NCI-H748 treated with DMSO at 0.1 percent for 48 hours (cell line): Measurements from ENCODE around the gene ARG2.
A peak's percentile ranks its signal among the peaks of the same experiment; 100 is the strongest.

Experiments
- DNase-seq: peaks from one replicate; lab custom pipeline; 2025; lab: John Stamatoyannopoulos, UW

The ARG2 gene

DNA sequence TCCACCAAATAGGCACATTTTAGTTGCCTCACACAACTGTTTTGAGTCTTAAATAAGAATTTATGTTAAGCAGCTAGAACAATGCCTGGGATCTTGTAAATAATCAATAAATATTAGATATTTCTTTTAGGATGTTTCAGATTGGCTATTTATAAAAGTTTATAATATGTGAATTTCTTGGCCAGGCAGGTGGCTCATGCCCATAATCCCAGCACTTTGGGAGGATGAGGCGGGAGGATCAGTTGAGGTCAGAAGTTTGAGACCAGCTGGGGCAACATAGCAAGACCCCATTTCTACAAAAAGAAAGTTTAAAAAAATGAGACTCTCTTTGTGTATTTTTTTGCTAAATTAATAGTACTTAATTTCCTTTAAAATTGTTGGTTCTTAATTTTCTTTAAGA, 21.8 kb downstream of the ARG2 start:
- DNase-seq = no peak

- DNase-seq = no peak
These were observed 22.4 kb downstream of the ARG2 start for GRCh38 chr14:67641902-67642749.

DNA sequence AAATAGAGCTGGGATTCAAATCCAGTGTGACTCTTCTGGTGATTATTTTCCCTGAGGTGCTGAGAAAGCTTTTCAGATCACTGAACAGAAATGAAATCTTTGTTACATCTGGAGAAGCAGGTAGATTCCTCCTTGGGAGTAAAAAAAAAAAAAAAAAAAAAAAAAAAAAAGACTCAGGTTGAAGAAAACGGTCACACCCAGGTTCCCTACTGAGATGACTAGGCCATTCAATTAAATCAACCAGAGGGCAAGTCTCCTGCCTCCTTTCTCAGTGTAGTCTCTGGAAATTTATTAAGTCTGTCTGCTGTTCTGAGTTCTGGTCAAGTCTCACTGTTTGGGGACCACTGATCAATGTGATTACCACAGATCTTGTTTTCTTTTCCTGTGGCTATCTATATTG, 24.0 kb downstream of the ARG2 start:
- no peak for DNase-seq

- no peak for DNase-seq
These were observed 24.7 kb downstream of the ARG2 start for GRCh38 chr14:67644428-67644827.

- no peak for DNase-seq
These were observed 25.7 kb downstream of the ARG2 start for GRCh38 chr14:67645414-67645813.

DNA sequence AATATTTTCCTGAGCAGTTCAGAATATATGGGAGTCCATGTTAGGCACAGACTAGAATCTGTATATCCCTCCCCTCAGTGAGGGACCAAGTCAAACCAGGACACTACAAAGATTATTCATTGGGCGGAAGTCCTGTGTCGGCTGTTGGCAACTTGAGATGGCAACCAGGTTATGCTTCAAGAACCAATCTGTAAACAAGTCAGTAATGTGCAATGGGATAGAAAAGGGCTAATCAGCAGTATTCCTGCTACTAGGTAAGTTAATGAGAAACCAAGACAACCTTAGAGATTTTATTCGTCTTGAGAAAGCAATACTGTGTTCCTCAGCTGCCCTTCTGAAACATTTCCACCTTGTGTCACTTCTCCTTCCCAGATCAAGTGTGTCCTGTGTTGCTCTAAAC, 26.4 kb downstream of the ARG2 start:
- no peak for DNase-seq

- DNase-seq = no peak
These were observed 30.4 kb downstream of the ARG2 start for GRCh38 chr14:67650151-67650550.

DNA sequence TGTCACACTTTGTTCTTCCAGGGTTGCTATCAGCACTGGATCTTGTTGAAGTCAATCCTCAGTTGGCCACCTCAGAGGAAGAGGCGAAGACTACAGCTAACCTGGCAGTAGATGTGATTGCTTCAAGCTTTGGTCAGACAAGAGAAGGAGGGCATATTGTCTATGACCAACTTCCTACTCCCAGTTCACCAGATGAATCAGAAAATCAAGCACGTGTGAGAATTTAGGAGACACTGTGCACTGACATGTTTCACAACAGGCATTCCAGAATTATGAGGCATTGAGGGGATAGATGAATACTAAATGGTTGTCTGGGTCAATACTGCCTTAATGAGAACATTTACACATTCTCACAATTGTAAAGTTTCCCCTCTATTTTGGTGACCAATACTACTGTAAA, 31.0 kb downstream of the ARG2 start:
- no peak for DNase-seq

DNA sequence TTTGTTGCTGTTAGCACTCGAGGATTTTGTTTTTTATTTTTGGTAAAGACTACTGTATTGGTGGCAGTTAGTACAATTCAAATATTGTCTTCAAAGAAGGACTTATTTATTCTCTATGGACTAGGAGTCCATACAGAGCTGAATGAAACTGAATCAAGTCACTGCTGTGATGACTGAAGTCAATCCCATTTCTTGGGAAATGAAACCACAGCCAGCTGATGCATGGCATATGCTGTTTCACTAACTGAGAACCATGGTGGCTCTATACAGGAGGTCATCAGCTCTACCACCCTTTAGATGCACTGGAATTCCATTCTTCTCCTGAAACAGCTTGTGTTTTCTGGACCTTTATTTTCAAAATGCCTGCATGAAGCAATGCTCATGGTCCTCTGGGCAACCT, 32.5 kb downstream of the ARG2 start:
- DNase-seq = no peak

DNA sequence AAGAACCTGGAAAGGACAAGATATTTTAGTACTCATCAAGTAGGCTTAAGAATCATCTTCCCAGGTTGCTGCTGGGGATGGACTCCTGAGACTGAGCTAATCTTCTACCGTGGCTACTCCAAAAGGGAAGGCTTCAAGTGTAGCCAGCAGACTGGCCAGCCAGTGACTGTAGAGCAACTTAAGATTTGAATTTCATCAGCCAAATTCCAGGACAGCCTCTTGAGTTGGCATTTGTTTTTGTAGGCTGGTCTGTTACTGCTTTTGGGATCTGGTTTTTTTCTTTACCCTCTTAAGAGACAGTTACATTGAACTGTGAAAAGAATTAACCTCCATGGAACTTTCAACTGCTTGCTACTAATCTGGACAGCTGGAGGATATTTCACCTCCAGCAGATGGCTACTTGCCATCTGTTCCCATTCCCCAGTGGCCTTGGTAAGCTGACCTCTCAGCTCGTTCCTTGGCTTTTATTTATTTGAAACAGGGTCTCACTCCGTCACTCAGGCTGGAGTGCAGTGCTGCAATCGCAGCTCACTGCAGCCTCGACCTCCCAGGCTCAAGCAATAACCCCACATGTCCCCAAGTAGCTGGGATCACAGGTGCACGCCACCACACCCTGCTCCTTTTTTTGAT, 34.0 kb downstream of the ARG2 start:
- DNase-seq = no peak

DNA sequence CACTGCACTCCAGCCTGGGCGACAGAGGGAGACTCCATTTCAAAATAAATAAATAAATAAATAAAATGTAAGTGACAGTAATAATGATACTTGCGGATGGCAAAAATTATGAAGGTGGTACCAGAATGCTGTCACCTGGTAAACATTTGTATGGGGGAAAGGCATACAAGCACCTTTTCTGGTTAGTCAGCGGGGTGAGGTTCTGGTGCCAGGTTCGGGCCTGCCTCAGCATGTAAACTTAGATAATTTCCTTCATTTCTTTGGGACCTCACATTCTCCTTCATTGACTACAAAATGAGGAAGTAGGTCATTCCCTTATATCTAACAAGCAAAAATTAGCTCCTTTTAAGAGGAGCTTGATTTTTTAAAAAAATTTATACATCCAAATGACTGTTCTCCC, 43.9 kb downstream of the ARG2 start:
- DNase-seq = no peak

GRCh38 chr14:67665868-67666267, 46.1 kb downstream of the ARG2 start:
- no peak for DNase-seq

- DNase-seq = no peak
These were observed 47.2 kb downstream of the ARG2 start for GRCh38 chr14:67666750-67667449.

GRCh38 chr14:67668559-67668958, 48.8 kb downstream of the ARG2 start:
- no peak for DNase-seq

- DNase-seq = no peak
These were observed 53.7 kb downstream of the ARG2 start for GRCh38 chr14:67673451-67673850.

- peak; percentile 32 for DNase-seq
These were observed 54.4 kb downstream of the ARG2 start for GRCh38 chr14:67674139-67674479.

GRCh38 chr14:67674480-67675218, 54.9 kb downstream of the ARG2 start, which contains the start of gene VTI1B:
VTI1B (minus strand) TSS chr14:67674632; CDS start chr14:67674489, 143 bp downstream.
- peak; percentile 29 for DNase-seq

DNA sequence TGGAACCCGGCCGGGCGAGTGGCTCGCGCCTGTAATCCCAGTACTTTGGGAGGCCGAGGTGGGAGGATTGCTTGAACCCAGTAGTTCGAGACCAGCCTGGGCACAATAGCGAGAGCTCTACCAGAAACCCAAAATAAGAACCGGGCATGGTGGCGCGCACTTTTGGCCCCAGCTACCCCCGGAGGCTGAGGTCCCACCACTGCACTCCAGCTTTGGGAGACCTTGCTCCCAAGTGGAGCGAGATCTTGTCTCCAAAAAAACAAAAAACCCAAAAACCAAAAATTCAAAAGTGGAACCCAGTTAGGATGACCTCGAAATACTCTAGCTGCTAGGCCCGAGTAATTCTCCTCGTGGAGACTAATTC, 55.5 kb downstream of the ARG2 start:
- DNase-seq = no peak

GRCh38 chr14:67679006-67679405, 59.3 kb downstream of the ARG2 start:
- DNase-seq = no peak

GRCh38 chr14:67680121-67680602, 60.4 kb downstream of the ARG2 start:
- no peak for DNase-seq

DNA sequence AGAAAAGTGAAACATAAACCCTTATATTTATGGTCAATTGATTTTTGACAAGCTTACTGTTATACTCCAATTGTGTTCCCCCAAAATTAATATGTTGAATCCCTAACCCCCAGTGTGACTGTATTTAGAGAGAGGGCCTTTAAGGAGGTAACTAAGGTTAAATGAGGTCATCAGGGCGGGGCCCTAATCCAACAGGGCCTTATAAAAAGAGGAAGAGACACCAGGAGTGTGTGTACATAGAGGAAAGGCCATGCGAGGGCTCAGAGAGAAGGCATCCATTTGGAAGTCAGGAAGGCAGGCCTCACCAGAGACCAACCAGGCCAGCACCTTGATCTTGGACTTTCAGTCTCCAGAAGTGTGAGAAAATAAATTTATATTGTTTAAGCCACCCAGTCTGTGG, 61.2 kb downstream of the ARG2 start:
- no peak for DNase-seq

- DNase-seq = no peak
These were observed 64.1 kb downstream of the ARG2 start for GRCh38 chr14:67683842-67684241.
